ENCODE measurements around the gene MEGF11.

Gene MEGF11

GRCh38 chr15:65888981-65889380 is 364.6 kb downstream of the MEGF11 start:
- peaks cover 40 to 55% of the 10 kb centered on the region in 2 experiments for H3K36me3 ChIP-seq (ENCODE audit: control insufficient read depth in 2 of 2, insufficient read depth in 1 of 2, low read length in 2 of 2)

GRCh38 chr15:65887565-65887964 is 366.0 kb downstream of the MEGF11 start:
- Histone ChIP-seq H3K4me3 (ENCODE audit: low read depth, low read length) (no peak overlapping the region), H3K9me3 (ENCODE audit: control insufficient read depth, insufficient read depth, low read depth, low read length) (no peaks in the 10 kb centered on the region), H3K4me1 (ENCODE audit: control insufficient read depth, insufficient read depth, low read length) (peaks cover 15% of the 10 kb centered on the region), H3K27ac (ENCODE audit: extremely low read depth, low read depth, low read length) (no peak overlapping the region), H3K36me3 (ENCODE audit: control insufficient read depth in 2 of 2, insufficient read depth in 1 of 2, low read length in 2 of 2) (peaks cover 43 to 55% of the 10 kb centered on the region in 2 experiments)
- TF ChIP-seq ZNF76 (tag by site-specific recombination; IDR thresholded peaks at IDR 0.05; ENCODE audit: borderline replicate concordance, low read depth) (no peak), BCL6B (tag by site-specific recombination; IDR thresholded peaks at IDR 0.05) (no peak), ZNF626 (tag by site-specific recombination; IDR thresholded peaks at IDR 0.05) (no peak)
- CTCF ChIA-PET, result no interaction called here
- POLR2A ChIA-PET, result no interaction called here

More at GRCh38 chr15:65888981-65889380, 364.6 kb downstream of the MEGF11 start:
- Histone ChIP-seq H3K9me3 (ENCODE audit: control insufficient read depth, insufficient read depth, low read depth, low read length) (no peaks in the 10 kb centered on the region), H3K4me1 (ENCODE audit: control insufficient read depth, insufficient read depth, low read length) (peaks cover 10% of the 10 kb centered on the region), H3K27ac (ENCODE audit: extremely low read depth, low read depth, low read length) (no peak overlapping the region), H3K4me3 (ENCODE audit: low read depth, low read length) (no peak overlapping the region)
- TF ChIP-seq ZNF521 (tag by site-specific recombination; IDR thresholded peaks at IDR 0.05) (no peak), ZNF560 (tag by site-specific recombination; IDR thresholded peaks at IDR 0.05; ENCODE audit: borderline replicate concordance) (no peak), ZNF324 (tag by site-specific recombination; IDR thresholded peaks at IDR 0.05) (no peak), KLF16 (tag by site-specific recombination; IDR thresholded peaks at IDR 0.05) (no peak), ZSCAN5A (tag by site-specific recombination; IDR thresholded peaks at IDR 0.05) (no peak), ZNF416 (tag by site-specific recombination; IDR thresholded peaks at IDR 0.05) (no peak), ZBTB21 (tag by site-specific recombination; IDR thresholded peaks at IDR 0.05) (no peak), ZNF133 (tag by site-specific recombination; IDR thresholded peaks at IDR 0.05) (no peak), ZNF596 (tag by site-specific recombination; IDR thresholded peaks at IDR 0.05) (no peak), TSHZ1 (tag by site-specific recombination; IDR thresholded peaks at IDR 0.05; ENCODE audit: borderline replicate concordance) (no peak), PBX3 (CRISPR knock-in tag; IDR thresholded peaks at IDR 0.05) (no peak), ZNF585B (tag by site-specific recombination; IDR thresholded peaks at IDR 0.05) (no peak)
- CTCF ChIA-PET, result no interaction called here
- POLR2A ChIA-PET, result no interaction called here
